ENCODE data around the gene TMEM236. TPM values are rescaled to one million over a fixed set of nuclear protein-coding genes. Genes with fewer than 3 reads are reported as not detected.
A peak's percentile ranks its signal among the peaks of the same experiment; 100 is the strongest.

The TMEM236 gene
- total and polyA plus RNA-seq, 9 of the 15 experiments (the other 6 are each of a cell fraction or from before 2014, with no cell fraction given), result 0.04 to 0.13 (median 0.04) TPM; not detected in 4

GRCh38 chr10:17737027-17737965 lies 14.7 kb upstream of the TMEM236 start:
- H3K9ac ChIP-seq (ENCODE audit: insufficient read depth in 1 of 2, low read depth in 2 of 2, low read length in 2 of 2), result no peak overlapping the region
- no peaks in the 10 kb centered on the region for H3K79me2 ChIP-seq (ENCODE audit: control insufficient read depth, insufficient read depth, low read length)
- no peak overlapping the region for H3K4me2 ChIP-seq (ENCODE audit: insufficient read depth, low read length)
- no TSS peak for BruUV-seq (replicated peaks)
- no peak overlapping the region for H3K27ac ChIP-seq (ENCODE audit: extremely low read depth, low read depth, low read length)
- H3K4me3 ChIP-seq, result no peak overlapping the region
- WGBS (ENCODE audit: insufficient coverage, low coverage, missing lambda C conversion rate), result 37% methylated on average over 12 of the region's 12 CpGs
- H3K4me1 ChIP-seq (replicated peaks in 1 of 2; ENCODE audit: control insufficient read depth in 2 of 2, insufficient read depth in 2 of 2, low read length in 2 of 2), result peaks cover 3 to 4% of the 10 kb centered on the region in 2 experiments; a peak in 3 of 5 replicates
- POLR2A ChIA-PET, result no interaction called here
- in situ Hi-C loops (cut with MboI), result loop anchor here (10.0 to 25.0 kb wide), 2 partner anchors 452 to 900 kb away; no protein-coding TSS in a partner anchor
- H3K9me1 ChIP-seq (ENCODE audit: control insufficient read depth, insufficient read depth, low read length), result no peaks in the 10 kb centered on the region
- no peaks in the 10 kb centered on the region for H3K27me3 ChIP-seq (ENCODE audit: control insufficient read depth in 2 of 2, insufficient read depth in 2 of 2, low read length in 2 of 2)
- intact Hi-C loops (cut with micrococcal nuclease), result loop anchor here (5.0 to 10.0 kb wide), 3 partner anchors 138 to 480 kb away; no protein-coding TSS in a partner anchor
- H3K36me3 ChIP-seq (ENCODE audit: control insufficient read depth, insufficient read depth, low read length), result no peaks in the 10 kb centered on the region
- H4K20me1 ChIP-seq (replicated peaks; ENCODE audit: control insufficient read depth, insufficient read depth, low read length), result no peaks in the 10 kb centered on the region
- peak in 1 of 4 experiments; percentile 54 for DNase-seq (ENCODE audit: extremely low read depth in 1 of 4, low spot score in 3 of 4)
- peak; percentile 85 for FAIRE-seq
- H2AFZ ChIP-seq (ENCODE audit: low read depth, low read length), result 0 out of 2 replicates have a peak overlapping the region, but pooled peaks have one; percentile 4
- CTCF ChIA-PET (ENCODE audit: low intra/inter-chr PET ratio), result interaction anchor here (1.0 to 1.2 kb wide), 3 partner anchors 89 to 136 kb away, joined by 3 to 5 read pairs (median 3); no protein-coding TSS in a partner anchor
- no peaks in the 10 kb centered on the region for H3K9me3 ChIP-seq (replicated peaks; ENCODE audit: control insufficient read depth, insufficient read depth, low read depth, low read length)
- ATAC-seq, result peak; percentile 48; the same call in 1 of the 3 replicates
- TF ChIP-seq FOXK2 (conservative IDR thresholded peaks at IDR 0.05 in 1 of 2, IDR thresholded peaks at IDR 0.05 in 1 of 2; ENCODE audit: low read depth in 2 of 2) (peak; percentile 29 to 68; a peak in 2 of 4 replicates), SMC3 (conservative IDR thresholded peaks at IDR 0.05; ENCODE audit: insufficient read depth, low read depth, low read length) (0 out of 2 replicates have a peak, but pooled peaks have one; percentile 18), ERF (CRISPR knock-in tag; IDR thresholded peaks at IDR 0.05) (no peak), REST (IDR thresholded peaks at IDR 0.05; ENCODE audit: borderline replicate concordance) (peak; percentile 34; the same call in 1 of the 2 replicates), REST (CRISPR knock-in tag; IDR thresholded peaks at IDR 0.05; ENCODE audit: low read depth) (no peak), ARID3A (IDR thresholded peaks at IDR 0.05; ENCODE audit: borderline replicate concordance, low read depth, low read length) (peak; percentile 63; the same call in 1 of the 2 replicates), FOXJ2 (tag; IDR thresholded peaks at IDR 0.05) (no peak), RAD21 (CRISPR knock-in tag; conservative IDR thresholded peaks at IDR 0.05 in 1 of 2, IDR thresholded peaks at IDR 0.05 in 1 of 2) (peak; percentile 26 to 61; a peak in 2 of 4 replicates), TEAD1 (CRISPR knock-in tag; IDR thresholded peaks at IDR 0.05) (no peak)
